Uterus (tissue), 2 donors: ENCODE results near the gene MXRA8.

Experiments used
- POLR2A ChIP-seq, 2 donors: fragments of 450-650 bp; IDR thresholded peaks; one replicate each; pipeline ENCODE4 v1.6.1; 2016; ENCODE audit warnings: antibody characterized with exemption in 2 of 2, mild to moderate bottlenecking in 1 of 2, moderate library complexity in 1 of 2
- TF ChIP-seq, protein P1 (sequence below), 4 experiments: fragments of 200-600 bp in 2 of 4; fragments of 450-650 bp in 2 of 4; sonication (generic) in 2 of 4; IDR thresholded peaks; one replicate each; pipeline ENCODE4 v1.5.1; 2016 to 2019; ENCODE audit warnings: antibody characterized with exemption in 4 of 4, mild to moderate bottlenecking in 2 of 4, moderate library complexity in 1 of 4

DNA sequence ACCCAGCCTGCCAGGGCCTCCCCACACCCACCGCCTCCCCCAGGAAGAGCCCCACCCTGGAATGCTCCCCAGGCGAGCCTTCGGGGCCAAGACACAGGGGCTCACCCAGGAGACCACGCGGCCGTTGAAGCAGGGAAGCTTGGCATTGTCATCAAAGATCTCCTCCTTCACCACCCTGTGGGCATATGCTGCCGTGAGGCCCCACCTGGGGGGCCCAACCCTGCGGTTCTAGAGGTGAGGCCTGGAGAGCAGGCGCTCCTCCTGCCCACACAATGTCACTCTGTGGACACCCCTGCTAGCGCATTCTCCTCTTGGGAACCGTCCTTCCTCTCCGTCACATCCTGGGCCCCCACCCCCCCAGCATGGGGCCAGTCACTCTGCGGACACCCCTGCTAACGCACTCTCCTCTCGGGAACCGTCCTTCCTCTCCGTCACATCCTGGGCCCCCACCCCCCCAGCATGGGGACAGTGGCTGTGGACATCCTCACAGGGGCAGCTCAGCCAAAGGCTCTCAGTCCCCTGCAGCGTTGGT is 15.7 kb downstream of the MXRA8 start:
- TF ChIP-seq, protein P1, sequence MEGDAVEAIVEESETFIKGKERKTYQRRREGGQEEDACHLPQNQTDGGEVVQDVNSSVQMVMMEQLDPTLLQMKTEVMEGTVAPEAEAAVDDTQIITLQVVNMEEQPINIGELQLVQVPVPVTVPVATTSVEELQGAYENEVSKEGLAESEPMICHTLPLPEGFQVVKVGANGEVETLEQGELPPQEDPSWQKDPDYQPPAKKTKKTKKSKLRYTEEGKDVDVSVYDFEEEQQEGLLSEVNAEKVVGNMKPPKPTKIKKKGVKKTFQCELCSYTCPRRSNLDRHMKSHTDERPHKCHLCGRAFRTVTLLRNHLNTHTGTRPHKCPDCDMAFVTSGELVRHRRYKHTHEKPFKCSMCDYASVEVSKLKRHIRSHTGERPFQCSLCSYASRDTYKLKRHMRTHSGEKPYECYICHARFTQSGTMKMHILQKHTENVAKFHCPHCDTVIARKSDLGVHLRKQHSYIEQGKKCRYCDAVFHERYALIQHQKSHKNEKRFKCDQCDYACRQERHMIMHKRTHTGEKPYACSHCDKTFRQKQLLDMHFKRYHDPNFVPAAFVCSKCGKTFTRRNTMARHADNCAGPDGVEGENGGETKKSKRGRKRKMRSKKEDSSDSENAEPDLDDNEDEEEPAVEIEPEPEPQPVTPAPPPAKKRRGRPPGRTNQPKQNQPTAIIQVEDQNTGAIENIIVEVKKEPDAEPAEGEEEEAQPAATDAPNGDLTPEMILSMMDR (IDR thresholded peaks at IDR 0.05), result no peak
- TF ChIP-seq POLR2A (IDR thresholded peaks at IDR 0.05), result no peak
